Measurements from ENCODE around the gene RAI14. TPM values are rescaled to one million over a fixed set of nuclear protein-coding genes. Genes with fewer than 3 reads are reported as not detected.

RAI14 gene
- total and polyA plus RNA-seq, 2 donors (not counting 1 experiment from before 2014, with no cell fraction given): 98.7 to 125 TPM

DNA sequence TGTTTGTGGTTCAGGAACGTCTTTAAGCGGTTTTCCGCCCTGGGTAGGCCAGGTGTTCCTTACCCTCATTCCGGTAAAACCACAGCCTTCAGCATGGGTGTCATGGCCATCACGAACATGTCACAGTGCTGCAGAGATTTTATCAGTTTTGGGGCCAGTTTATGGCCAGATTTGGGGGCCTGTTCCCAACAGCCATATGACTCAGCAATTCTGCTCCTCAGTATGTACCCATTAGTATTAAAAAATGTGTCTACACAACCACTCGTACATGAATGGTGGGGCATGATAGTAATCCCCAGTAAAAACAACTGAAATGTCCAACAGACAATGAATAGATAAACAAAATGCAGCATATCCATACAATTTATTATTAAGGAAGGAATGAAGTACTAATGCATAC lies 130.9 kb downstream of the RAI14 start:
- no peak overlapping the region for H3K27ac ChIP-seq (ENCODE audit: insufficient read depth, low read length)
- no peak overlapping the region for H2AFZ ChIP-seq (ENCODE audit: low read length)
- no peak overlapping the region for H3K9ac ChIP-seq (ENCODE audit: insufficient read depth, low read length)
- no peak for DNase-seq (ENCODE audit: low read depth in 2 of 2)
- no peaks in the 10 kb centered on the region for H3K27me3 ChIP-seq (ENCODE audit: control insufficient read depth, insufficient read depth, low read length)
- H4K20me1 ChIP-seq (ENCODE audit: control insufficient read depth, extremely low read depth, insufficient read depth, low read length): no peaks in the 10 kb centered on the region
- no peaks in the 10 kb centered on the region for H3K36me3 ChIP-seq (ENCODE audit: control insufficient read depth, insufficient read depth, low read length)
- no peak for TF ChIP-seq EZH2 (IDR thresholded peaks at IDR 0.05; ENCODE audit: low read length, missing control alignments)
- TF ChIP-seq, protein P1, sequence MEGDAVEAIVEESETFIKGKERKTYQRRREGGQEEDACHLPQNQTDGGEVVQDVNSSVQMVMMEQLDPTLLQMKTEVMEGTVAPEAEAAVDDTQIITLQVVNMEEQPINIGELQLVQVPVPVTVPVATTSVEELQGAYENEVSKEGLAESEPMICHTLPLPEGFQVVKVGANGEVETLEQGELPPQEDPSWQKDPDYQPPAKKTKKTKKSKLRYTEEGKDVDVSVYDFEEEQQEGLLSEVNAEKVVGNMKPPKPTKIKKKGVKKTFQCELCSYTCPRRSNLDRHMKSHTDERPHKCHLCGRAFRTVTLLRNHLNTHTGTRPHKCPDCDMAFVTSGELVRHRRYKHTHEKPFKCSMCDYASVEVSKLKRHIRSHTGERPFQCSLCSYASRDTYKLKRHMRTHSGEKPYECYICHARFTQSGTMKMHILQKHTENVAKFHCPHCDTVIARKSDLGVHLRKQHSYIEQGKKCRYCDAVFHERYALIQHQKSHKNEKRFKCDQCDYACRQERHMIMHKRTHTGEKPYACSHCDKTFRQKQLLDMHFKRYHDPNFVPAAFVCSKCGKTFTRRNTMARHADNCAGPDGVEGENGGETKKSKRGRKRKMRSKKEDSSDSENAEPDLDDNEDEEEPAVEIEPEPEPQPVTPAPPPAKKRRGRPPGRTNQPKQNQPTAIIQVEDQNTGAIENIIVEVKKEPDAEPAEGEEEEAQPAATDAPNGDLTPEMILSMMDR (conservative IDR thresholded peaks at IDR 0.05 in 1 of 2, IDR thresholded peaks at IDR 0.05 in 1 of 2; ENCODE audit: low read depth in 1 of 2, low read length in 2 of 2): no peak
- no peaks in the 10 kb centered on the region for H3K9me3 ChIP-seq (ENCODE audit: control insufficient read depth, insufficient read depth, low read depth, low read length)
- H3K79me2 ChIP-seq (ENCODE audit: control insufficient read depth, insufficient read depth, low read length): peaks cover 25% of the 10 kb centered on the region
- peaks cover 8% of the 10 kb centered on the region for H3K4me1 ChIP-seq (ENCODE audit: control insufficient read depth, extremely low read depth, insufficient read depth, low read length)
- H3K4me3 ChIP-seq (replicated peaks in 1 of 4; ENCODE audit: control extremely low read depth in 1 of 4, insufficient read depth in 1 of 4, low read depth in 3 of 4, low read length in 4 of 4): no peak overlapping the region
- no peak overlapping the region for H3K4me2 ChIP-seq (ENCODE audit: extremely low read depth, insufficient read depth, low read length)

DNA sequence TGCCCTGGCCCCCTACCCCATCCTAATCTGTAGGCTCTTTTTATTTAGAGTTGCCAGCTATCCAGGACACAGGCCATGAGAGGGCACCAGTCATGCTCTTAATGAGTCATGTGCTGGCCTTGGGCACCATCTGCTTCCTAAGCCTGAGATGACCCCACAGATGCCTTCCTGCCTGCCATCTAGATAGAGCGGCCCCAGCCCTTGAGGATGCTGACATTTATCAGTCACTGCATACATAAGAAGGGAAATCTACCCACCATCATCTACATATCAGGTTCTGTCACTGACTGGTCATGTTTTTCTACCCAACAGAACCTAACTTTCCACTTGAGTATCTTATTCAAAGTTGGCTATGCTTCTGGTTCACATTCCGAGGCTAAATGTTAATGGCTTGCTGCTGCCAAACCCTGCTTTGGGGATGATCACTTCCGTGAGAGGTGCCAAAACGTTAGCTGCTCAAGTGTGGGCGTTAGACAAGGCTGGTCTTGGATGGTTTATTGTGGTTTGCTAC lies 132.9 kb downstream of the RAI14 start:
- no peaks in the 10 kb centered on the region for H3K36me3 ChIP-seq (ENCODE audit: control insufficient read depth, insufficient read depth, low read length)
- no peak overlapping the region for H3K4me3 ChIP-seq (replicated peaks in 1 of 4; ENCODE audit: control extremely low read depth in 1 of 4, insufficient read depth in 1 of 4, low read depth in 3 of 4, low read length in 4 of 4)
- DNase-seq (ENCODE audit: low read depth in 2 of 2): peak; percentile 31 to 98
- TF ChIP-seq, protein P1 (conservative IDR thresholded peaks at IDR 0.05 in 1 of 2, IDR thresholded peaks at IDR 0.05 in 1 of 2; ENCODE audit: low read depth in 1 of 2, low read length in 2 of 2): no peak
- no peak for TF ChIP-seq EZH2 (IDR thresholded peaks at IDR 0.05; ENCODE audit: low read length, missing control alignments)
- H3K27me3 ChIP-seq (ENCODE audit: control insufficient read depth, insufficient read depth, low read length): no peaks in the 10 kb centered on the region
- H3K9ac ChIP-seq (ENCODE audit: insufficient read depth, low read length): no peak overlapping the region
- no peak overlapping the region for H2AFZ ChIP-seq (ENCODE audit: low read length)
- peaks cover 33% of the 10 kb centered on the region for H3K79me2 ChIP-seq (ENCODE audit: control insufficient read depth, insufficient read depth, low read length)
- H3K9me3 ChIP-seq (ENCODE audit: control insufficient read depth, insufficient read depth, low read depth, low read length): no peaks in the 10 kb centered on the region
- H4K20me1 ChIP-seq (ENCODE audit: control insufficient read depth, extremely low read depth, insufficient read depth, low read length): no peaks in the 10 kb centered on the region
- peaks cover 8% of the 10 kb centered on the region for H3K4me1 ChIP-seq (ENCODE audit: control insufficient read depth, extremely low read depth, insufficient read depth, low read length)
- peak overlapping the region; percentile 7 for H3K27ac ChIP-seq (ENCODE audit: insufficient read depth, low read length)
- H3K4me2 ChIP-seq (ENCODE audit: extremely low read depth, insufficient read depth, low read length): no peak overlapping the region

DNA sequence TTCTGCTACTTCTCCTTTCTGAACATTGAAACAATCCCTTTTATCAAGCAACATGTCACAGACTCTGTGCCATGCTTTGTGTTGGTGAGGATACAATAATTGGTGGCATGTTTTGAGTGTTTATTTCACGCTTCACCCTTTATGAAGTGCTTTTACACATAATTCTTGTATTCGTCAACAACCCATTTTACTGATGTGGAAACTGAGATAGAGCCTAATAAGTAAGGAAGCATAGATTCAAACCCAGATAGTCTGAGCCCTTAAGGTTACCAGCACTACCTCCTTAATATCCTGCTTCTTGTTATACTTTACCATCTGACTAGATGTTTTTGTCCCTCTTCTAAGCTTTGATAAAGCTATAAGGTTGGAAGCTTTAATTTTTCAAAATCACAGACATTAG lies 133.5 kb downstream of the RAI14 start:
- Histone ChIP-seq H2AFZ (ENCODE audit: low read length) (no peak overlapping the region), H3K79me2 (ENCODE audit: control insufficient read depth, insufficient read depth, low read length) (peaks cover 36% of the 10 kb centered on the region), H3K27ac (ENCODE audit: insufficient read depth, low read length) (peak overlapping the region; percentile 7), H4K20me1 (ENCODE audit: control insufficient read depth, extremely low read depth, insufficient read depth, low read length) (no peaks in the 10 kb centered on the region), H3K27me3 (ENCODE audit: control insufficient read depth, insufficient read depth, low read length) (no peaks in the 10 kb centered on the region), H3K36me3 (ENCODE audit: control insufficient read depth, insufficient read depth, low read length) (no peaks in the 10 kb centered on the region), H3K9ac (ENCODE audit: insufficient read depth, low read length) (no peak overlapping the region), H3K4me1 (ENCODE audit: control insufficient read depth, extremely low read depth, insufficient read depth, low read length) (peaks cover 8% of the 10 kb centered on the region), H3K9me3 (ENCODE audit: control insufficient read depth, insufficient read depth, low read depth, low read length) (no peaks in the 10 kb centered on the region), H3K4me3 (replicated peaks in 1 of 4; ENCODE audit: control extremely low read depth in 1 of 4, insufficient read depth in 1 of 4, low read depth in 3 of 4, low read length in 4 of 4) (no peak overlapping the region), H3K4me2 (ENCODE audit: extremely low read depth, insufficient read depth, low read length) (no peak overlapping the region)
- no peak for DNase-seq (ENCODE audit: low read depth in 2 of 2)
- TF ChIP-seq, protein P1 (conservative IDR thresholded peaks at IDR 0.05 in 1 of 2, IDR thresholded peaks at IDR 0.05 in 1 of 2; ENCODE audit: low read depth in 1 of 2, low read length in 2 of 2): no peak
- TF ChIP-seq EZH2 (IDR thresholded peaks at IDR 0.05; ENCODE audit: low read length, missing control alignments): no peak
